ENCODE results near the gene LEPR.

The LEPR gene

DNA sequence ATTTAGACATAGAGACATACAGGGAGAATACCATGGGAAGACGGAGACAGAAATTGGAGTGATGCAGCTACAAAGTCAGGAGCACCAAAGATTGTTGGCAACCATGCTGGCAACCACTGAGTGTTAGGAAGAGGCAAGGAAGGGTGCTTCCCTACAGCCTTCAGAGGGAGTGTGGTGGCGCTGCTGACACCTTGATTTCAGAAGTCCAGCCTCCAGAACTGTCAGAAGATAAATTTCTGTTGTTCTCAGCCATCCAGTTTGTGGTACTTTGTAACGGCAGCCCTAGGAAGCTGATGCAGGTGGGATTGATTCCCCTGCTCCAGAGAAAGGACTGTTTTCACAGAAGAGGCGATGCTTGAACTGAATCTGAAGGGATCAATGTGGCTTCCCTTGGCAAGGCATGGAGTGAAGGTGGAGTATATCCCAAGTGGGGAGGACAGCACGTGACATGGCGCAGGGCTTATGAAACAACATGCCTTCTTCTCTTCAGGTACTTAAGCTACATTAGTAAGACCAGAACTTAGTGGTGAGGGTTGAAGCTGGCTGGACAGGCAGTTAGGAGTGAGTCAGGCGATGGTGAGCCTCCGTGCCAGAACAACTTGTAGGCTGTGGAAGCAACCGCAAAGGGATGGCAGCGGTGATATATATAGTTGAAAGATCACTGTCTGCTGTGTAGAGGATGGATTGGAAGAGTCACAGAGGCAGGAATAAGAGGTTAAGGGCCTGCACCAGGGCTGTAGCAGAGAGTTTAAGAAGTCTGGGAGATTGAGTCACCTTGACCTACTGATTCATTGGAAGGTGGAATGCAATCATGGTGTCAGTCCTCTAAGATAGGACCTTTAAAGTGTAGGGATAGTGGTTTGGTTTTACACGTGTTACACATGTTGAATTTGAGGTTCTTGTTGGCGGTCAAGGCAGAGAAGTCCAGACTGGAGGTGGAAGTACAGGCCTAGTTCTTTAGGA lies 2.1 kb downstream of the LEPR start:
- no peaks in the 10 kb centered on the region for H3K36me3 ChIP-seq (ENCODE audit: insufficient read depth)
- H4K20me1 ChIP-seq (ENCODE audit: insufficient read depth): no peaks in the 10 kb centered on the region
- no peak overlapping the region for H3K9ac ChIP-seq
- peaks cover 10% of the 10 kb centered on the region for H3K4me1 ChIP-seq (ENCODE audit: low read depth, poor library complexity, severe bottlenecking)
- H3K79me2 ChIP-seq (ENCODE audit: insufficient read depth, low read depth): no peaks in the 10 kb centered on the region; the same call in 1 of the 2 replicates
- H3K27me3 ChIP-seq (ENCODE audit: insufficient read depth, low read depth): no peaks in the 10 kb centered on the region
- H3K4me2 ChIP-seq: no peak overlapping the region
- no peak overlapping the region for H3K4me3 ChIP-seq (IDR thresholded peaks at IDR 0.05; ENCODE audit: insufficient read depth, low read depth, low read length)
- no peak overlapping the region for H3K27ac ChIP-seq
- no peak overlapping the region for H2AFZ ChIP-seq (ENCODE audit: low read depth)
- TF ChIP-seq, protein P1, sequence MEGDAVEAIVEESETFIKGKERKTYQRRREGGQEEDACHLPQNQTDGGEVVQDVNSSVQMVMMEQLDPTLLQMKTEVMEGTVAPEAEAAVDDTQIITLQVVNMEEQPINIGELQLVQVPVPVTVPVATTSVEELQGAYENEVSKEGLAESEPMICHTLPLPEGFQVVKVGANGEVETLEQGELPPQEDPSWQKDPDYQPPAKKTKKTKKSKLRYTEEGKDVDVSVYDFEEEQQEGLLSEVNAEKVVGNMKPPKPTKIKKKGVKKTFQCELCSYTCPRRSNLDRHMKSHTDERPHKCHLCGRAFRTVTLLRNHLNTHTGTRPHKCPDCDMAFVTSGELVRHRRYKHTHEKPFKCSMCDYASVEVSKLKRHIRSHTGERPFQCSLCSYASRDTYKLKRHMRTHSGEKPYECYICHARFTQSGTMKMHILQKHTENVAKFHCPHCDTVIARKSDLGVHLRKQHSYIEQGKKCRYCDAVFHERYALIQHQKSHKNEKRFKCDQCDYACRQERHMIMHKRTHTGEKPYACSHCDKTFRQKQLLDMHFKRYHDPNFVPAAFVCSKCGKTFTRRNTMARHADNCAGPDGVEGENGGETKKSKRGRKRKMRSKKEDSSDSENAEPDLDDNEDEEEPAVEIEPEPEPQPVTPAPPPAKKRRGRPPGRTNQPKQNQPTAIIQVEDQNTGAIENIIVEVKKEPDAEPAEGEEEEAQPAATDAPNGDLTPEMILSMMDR (conservative IDR thresholded peaks at IDR 0.05; ENCODE audit: low read depth, low read length): no peak

DNA sequence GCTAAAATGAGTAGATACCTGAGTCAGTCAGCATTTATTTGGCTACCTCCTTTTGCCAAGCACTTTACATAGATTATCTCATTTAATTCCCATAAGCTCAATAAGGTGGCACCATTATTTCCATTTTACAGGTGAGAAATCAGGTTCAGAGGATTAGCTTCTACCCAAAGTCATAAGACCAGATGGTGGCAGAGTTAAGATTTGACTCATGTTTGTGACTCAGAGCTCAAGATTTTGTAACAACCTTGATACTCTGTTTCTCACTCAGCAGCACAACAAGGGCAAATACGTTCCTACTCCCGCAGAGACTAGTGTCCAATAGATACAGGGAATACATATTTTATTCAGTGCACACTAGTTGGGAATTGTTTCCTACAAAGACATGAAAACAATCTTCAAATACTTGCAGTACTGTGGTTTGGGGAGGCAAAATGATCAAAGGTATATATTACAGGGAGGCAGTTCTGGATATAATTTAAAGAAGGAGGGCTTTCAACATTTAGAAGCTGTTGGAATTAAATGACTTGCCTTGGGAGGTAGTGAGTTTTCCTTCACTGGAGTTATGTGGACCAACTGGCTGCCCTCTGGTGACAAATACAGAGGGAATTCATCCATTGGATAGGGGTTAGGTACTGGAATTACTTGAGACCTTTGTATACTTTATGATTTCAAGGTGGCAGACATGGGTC lies 3.6 kb downstream of the LEPR start:
- no peaks in the 10 kb centered on the region; the same call in 1 of the 2 replicates for H3K79me2 ChIP-seq (ENCODE audit: insufficient read depth, low read depth)
- no peaks in the 10 kb centered on the region for H4K20me1 ChIP-seq (ENCODE audit: insufficient read depth)
- H2AFZ ChIP-seq (ENCODE audit: low read depth): no peak overlapping the region
- H3K9ac ChIP-seq: no peak overlapping the region
- TF ChIP-seq, protein P1 (conservative IDR thresholded peaks at IDR 0.05; ENCODE audit: low read depth, low read length): no peak
- no peaks in the 10 kb centered on the region for H3K27me3 ChIP-seq (ENCODE audit: insufficient read depth, low read depth)
- H3K4me2 ChIP-seq: no peak overlapping the region
- H3K4me1 ChIP-seq (ENCODE audit: low read depth, poor library complexity, severe bottlenecking): peaks cover 9% of the 10 kb centered on the region
- H3K36me3 ChIP-seq (ENCODE audit: insufficient read depth): no peaks in the 10 kb centered on the region
- no peak overlapping the region for H3K27ac ChIP-seq
- no peak overlapping the region for H3K4me3 ChIP-seq (IDR thresholded peaks at IDR 0.05; ENCODE audit: insufficient read depth, low read depth, low read length)

DNA sequence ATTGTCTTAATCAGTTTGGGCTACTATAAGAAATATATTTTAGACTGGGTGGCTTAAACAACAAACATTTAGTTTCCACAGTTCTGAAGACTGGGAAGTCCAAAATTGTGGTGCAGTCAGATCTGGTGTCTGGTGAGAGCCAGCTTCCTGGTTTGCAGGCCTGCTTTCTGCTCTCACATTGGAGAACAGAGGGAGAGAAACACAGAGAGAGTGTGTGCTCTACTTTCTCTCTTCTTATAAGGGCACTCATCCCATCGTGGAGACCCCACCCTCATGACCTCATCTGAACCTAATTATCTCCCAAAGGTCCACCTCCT lies 4.1 kb downstream of the LEPR start:
- Histone ChIP-seq H3K9ac (no peak overlapping the region), H4K20me1 (ENCODE audit: insufficient read depth) (no peaks in the 10 kb centered on the region), H3K27ac (no peak overlapping the region), H3K79me2 (ENCODE audit: insufficient read depth, low read depth) (no peaks in the 10 kb centered on the region; the same call in 1 of the 2 replicates), H2AFZ (ENCODE audit: low read depth) (no peak overlapping the region), H3K4me2 (no peak overlapping the region), H3K4me1 (ENCODE audit: low read depth, poor library complexity, severe bottlenecking) (peaks cover 4% of the 10 kb centered on the region), H3K27me3 (ENCODE audit: insufficient read depth, low read depth) (no peaks in the 10 kb centered on the region), H3K36me3 (ENCODE audit: insufficient read depth) (no peaks in the 10 kb centered on the region), H3K4me3 (IDR thresholded peaks at IDR 0.05; ENCODE audit: insufficient read depth, low read depth, low read length) (no peak overlapping the region)
- TF ChIP-seq, protein P1 (conservative IDR thresholded peaks at IDR 0.05; ENCODE audit: low read depth, low read length): no peak

DNA sequence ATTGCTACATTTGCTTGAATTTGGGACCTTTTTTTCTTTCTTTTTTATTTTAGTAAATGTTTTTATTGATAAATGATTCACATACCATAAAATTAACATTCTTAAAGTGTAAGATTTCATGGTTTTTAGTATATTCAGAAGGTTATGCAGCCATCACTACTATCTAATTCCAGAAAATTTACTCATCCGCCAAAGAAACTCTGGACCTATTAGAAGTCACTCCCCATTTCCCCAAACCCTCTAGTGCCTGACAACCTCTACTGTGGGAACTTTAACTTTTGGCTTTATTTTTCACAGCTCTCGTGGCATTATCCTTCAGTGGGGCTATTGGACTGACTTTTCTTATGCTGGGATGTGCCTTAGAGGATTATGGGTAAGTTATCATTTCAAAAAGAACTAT lies 4.5 kb downstream of the LEPR start:
- Histone ChIP-seq H3K4me2 (no peak overlapping the region), H3K27me3 (ENCODE audit: insufficient read depth, low read depth) (no peaks in the 10 kb centered on the region), H3K4me3 (IDR thresholded peaks at IDR 0.05; ENCODE audit: insufficient read depth, low read depth, low read length) (no peak overlapping the region), H3K36me3 (ENCODE audit: insufficient read depth) (no peaks in the 10 kb centered on the region), H3K79me2 (ENCODE audit: insufficient read depth, low read depth) (no peaks in the 10 kb centered on the region; the same call in 1 of the 2 replicates), H4K20me1 (ENCODE audit: insufficient read depth) (no peaks in the 10 kb centered on the region), H3K4me1 (ENCODE audit: low read depth, poor library complexity, severe bottlenecking) (peaks cover 4% of the 10 kb centered on the region), H3K27ac (no peak overlapping the region), H2AFZ (ENCODE audit: low read depth) (no peak overlapping the region), H3K9ac (no peak overlapping the region)
- TF ChIP-seq, protein P1 (conservative IDR thresholded peaks at IDR 0.05; ENCODE audit: low read depth, low read length): no peak

Data from KMS-11 (cell line).